Gastroesophageal sphincter (tissue), 4 donors: ENCODE data around the gene OCA2. TPM values are rescaled to one million over a fixed set of nuclear protein-coding genes. Genes with fewer than 3 reads are reported as not detected.

Experiments used
- ATAC-seq: fragments of 150-250 bp; one replicate; pipeline ENCODE4 v1.9.1; 2016; ENCODE audit warnings: mild to moderate bottlenecking, moderate library complexity
- H3K27ac ChIP-seq, 4 donors: fragments of 200-600 bp; sonication (generic) in 3 of 4; 1 replicate in 3 of 4; 2 replicates in 1 of 4; pipeline ENCODE4 v1.5.1; 2016 to 2019
- H3K27me3 ChIP-seq: fragments of 200-600 bp; sonication (generic); one replicate; pipeline ENCODE4 v1.5.1; 2019
- H3K36me3 ChIP-seq, 2 donors: fragments of 200-600 bp; sonication (generic); one replicate each; pipeline ENCODE4 v1.5.1; 2019; ENCODE audit warnings: control low read depth in 1 of 2
- H3K4me1 ChIP-seq, 3 donors: fragments of 200-600 bp; sonication (generic); 1 replicate in 2 of 3; 2 replicates in 1 of 3; pipeline ENCODE4 v1.5.1; 2016 to 2019; ENCODE audit warnings: control low read depth in 2 of 3
- H3K4me3 ChIP-seq, 2 donors: fragments of 200-600 bp; sonication (generic); one replicate each; pipeline ENCODE4 v1.5.1; 2019; ENCODE audit warnings: mild to moderate bottlenecking in 1 of 2, moderate library complexity in 1 of 2
- H3K9me3 ChIP-seq, 3 donors: fragments of 200-600 bp; sonication (generic); one replicate each; pipeline ENCODE4 v1.5.1; 2017 to 2019; ENCODE audit warnings: control low read depth in 2 of 3
- CTCF ChIP-seq, 4 experiments: fragments of 200-600 bp in 2 of 4; fragments of 450-650 bp in 2 of 4; sonication (generic) in 1 of 4; IDR thresholded peaks; one replicate each; pipeline ENCODE4 v1.5.1; 2017 to 2019; ENCODE audit warnings: antibody characterized with exemption in 4 of 4, mild to moderate bottlenecking in 2 of 4, moderate library complexity in 2 of 4
- EP300 ChIP-seq: sonication (generic); formaldehyde crosslinking; IDR thresholded peaks from one replicate; pipeline ENCODE4 v1.6.1; 2017; ENCODE audit warnings: antibody characterized with exemption, mild to moderate bottlenecking
- POLR2A ChIP-seq, 2 donors: fragments of 450-650 bp; IDR thresholded peaks; one replicate each; pipeline ENCODE4 v1.6.1; 2017; ENCODE audit warnings: antibody characterized with exemption in 2 of 2, mild to moderate bottlenecking in 2 of 2, moderate library complexity in 1 of 2
- POLR2AphosphoS5 ChIP-seq: sonication (generic); formaldehyde crosslinking; IDR thresholded peaks from one replicate; pipeline ENCODE4 v1.6.1; 2017; ENCODE audit warnings: antibody characterized with exemption
- WGBS, 2 donors: methylation state at CpG; one replicate each; pipeline ENCODE4 v1.1.5; 2018; ENCODE audit warnings: low coverage in 1 of 2; 5-methylcytosine and 5-hydroxymethylcytosine counted together
- total RNA-seq, 4 donors: library from RNA; depleted of rRNA; stranded (reverse); fragments of >200 nt; gene quantifications; one replicate each; pipeline ENCODE4 v1.1.0, GENCODE V29; 2016

OCA2 gene
- total RNA-seq, 4 donors from 2014 or later = 0.40 to 2.0 (median 1.1) TPM; not detected in 1

DNA sequence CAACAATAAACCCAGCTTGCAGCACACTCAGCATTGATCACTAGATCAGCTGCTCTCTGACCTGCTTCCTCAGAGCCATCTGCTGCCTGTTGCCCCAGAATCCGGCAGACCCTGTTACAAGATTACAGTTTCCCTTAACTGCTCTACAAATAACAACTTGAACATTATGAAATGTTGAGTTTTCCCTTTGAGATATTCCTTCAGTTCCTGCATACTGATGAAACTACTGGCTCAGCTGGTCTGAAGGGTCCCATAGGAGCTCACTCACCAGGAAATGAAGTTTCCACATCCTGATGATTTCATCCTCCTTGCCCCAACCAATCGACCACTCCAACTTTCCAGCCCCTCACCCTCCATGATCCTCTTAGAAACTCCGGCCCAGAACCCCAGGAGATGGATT, 281.9 kb downstream of the OCA2 start:
- no peak for ATAC-seq
- 78 to 100% methylated on average over 1 to 3 of the region's 3 CpGs for WGBS, 2 donors
- no peak overlapping the region for H3K27ac ChIP-seq
- TF ChIP-seq EP300 = no peak
- H3K4me3 ChIP-seq = no peak overlapping the region
- H3K9me3 ChIP-seq = peaks cover 0 to 22% (median 0%) of the 10 kb centered on the region in 3 donors
- H3K27me3 ChIP-seq = no peaks in the 10 kb centered on the region
- H3K4me1 ChIP-seq = no peaks in the 10 kb centered on the region
- H3K36me3 ChIP-seq = no peaks in the 10 kb centered on the region

DNA sequence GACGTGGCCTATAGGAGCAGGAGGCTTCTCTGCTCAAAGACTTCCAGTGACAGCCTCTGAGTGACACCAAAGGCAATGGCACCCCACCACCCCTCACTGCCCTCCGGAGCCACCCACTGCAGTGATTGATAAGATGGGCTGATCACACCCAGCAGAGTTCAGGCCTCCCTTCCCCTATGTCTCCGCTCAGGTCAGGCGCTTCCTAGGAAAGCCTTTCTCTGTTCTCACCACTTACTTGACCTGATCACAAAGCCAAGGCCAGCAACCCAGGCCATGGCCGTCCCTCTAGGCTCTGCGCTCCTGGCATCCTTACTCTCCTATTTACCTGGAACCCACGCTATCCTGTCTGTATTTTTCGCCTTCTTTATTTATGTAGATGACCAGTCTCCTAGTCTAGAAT, 282.3 kb downstream of the OCA2 start:
- TF ChIP-seq CTCF (IDR thresholded peaks at IDR 0.05) (no peak), POLR2A (IDR thresholded peaks at IDR 0.05) (no peak)

DNA sequence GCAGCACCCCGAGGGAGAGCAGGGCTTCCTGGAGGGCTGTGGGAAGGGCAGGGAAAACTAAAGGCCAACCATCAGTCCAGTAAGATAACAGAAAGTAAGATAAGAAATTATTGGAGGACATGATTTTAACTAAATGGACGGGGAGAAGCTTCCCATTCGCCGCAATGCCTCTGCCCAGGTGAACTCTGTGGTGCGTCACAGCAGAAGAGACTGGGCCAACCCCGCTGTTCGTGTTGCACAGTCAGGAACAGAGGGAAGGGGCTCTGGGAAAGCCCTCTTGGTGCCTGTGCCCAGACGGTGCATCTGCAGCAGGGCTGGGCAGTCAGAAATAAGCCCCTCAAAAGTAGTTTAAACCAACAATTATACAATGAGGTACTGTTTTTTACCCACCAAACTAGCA, 284.1 kb downstream of the OCA2 start:
- Histone ChIP-seq H3K36me3 (no peaks in the 10 kb centered on the region), H3K4me1 (no peaks in the 10 kb centered on the region), H3K27me3 (no peaks in the 10 kb centered on the region), H3K9me3 (peaks cover 0 to 22% (median 0%) of the 10 kb centered on the region in 3 donors), H3K4me3 (no peak overlapping the region), H3K27ac (no peak overlapping the region)
- no peak for ATAC-seq
- WGBS, 2 donors = 72 to 81% methylated on average over 4 to 6 of the region's 8 CpGs
- TF ChIP-seq CTCF (IDR thresholded peaks at IDR 0.05) (no peak), POLR2A (IDR thresholded peaks at IDR 0.05) (no peak), EP300 (no peak), POLR2AphosphoS5 (no peak)

More for the DNA sequence above, 282.3 kb downstream of the OCA2 start:
- Histone ChIP-seq H3K36me3 (no peaks in the 10 kb centered on the region), H3K27ac (no peak overlapping the region), H3K27me3 (no peaks in the 10 kb centered on the region), H3K4me3 (no peak overlapping the region), H3K4me1 (no peaks in the 10 kb centered on the region), H3K9me3 (peaks cover 0 to 22% (median 0%) of the 10 kb centered on the region in 3 donors)
- WGBS, 2 donors = 80 to 92% methylated on average over 1 to 4 of the region's 8 CpGs
- ATAC-seq = no peak

- H3K4me1 ChIP-seq = no peaks in the 10 kb centered on the region
- H3K27ac ChIP-seq = no peak overlapping the region
- peaks cover 0 to 20% (median 0%) of the 10 kb centered on the region in 3 donors for H3K9me3 ChIP-seq
- TF ChIP-seq CTCF (IDR thresholded peaks at IDR 0.05) (no peak), POLR2A (IDR thresholded peaks at IDR 0.05) (no peak), POLR2AphosphoS5 (no peak), EP300 (no peak)
- no peak overlapping the region for H3K4me3 ChIP-seq
- ATAC-seq = no peak
- WGBS, 2 donors = no CpG with 5 or more reads among the region's 2 CpGs
- no peaks in the 10 kb centered on the region for H3K27me3 ChIP-seq
- no peaks in the 10 kb centered on the region for H3K36me3 ChIP-seq
Observed at GRCh38 chr15:27813139-27813538, 286.0 kb downstream of the OCA2 start.

DNA sequence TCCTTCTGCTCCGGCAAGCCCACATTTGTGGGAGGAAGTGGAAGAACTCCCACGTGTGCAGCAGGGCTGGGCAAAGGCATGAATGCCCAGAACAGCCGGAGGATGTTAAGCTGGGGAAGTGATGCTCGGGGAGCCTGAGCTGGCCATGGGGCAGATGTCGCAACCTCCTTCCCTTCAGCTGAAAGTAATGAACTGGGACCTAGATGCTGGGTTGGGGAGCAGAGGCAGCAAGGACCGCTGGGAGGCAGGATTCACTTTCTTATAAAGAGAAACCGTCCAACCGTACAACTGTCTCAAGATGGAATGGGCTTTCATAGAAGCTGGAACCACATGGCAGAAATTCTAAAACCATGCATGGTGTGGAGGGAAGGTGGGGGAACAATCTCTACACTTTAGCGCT, 290.9 kb downstream of the OCA2 start:
- Histone ChIP-seq H3K9me3 (peaks cover 0 to 21% (median 0%) of the 10 kb centered on the region in 3 donors), H3K4me3 (no peak overlapping the region), H3K27me3 (no peaks in the 10 kb centered on the region), H3K36me3 (no peaks in the 10 kb centered on the region), H3K27ac (no peak overlapping the region), H3K4me1 (no peaks in the 10 kb centered on the region)
- TF ChIP-seq EP300 (no peak), POLR2A (IDR thresholded peaks at IDR 0.05) (no peak), POLR2AphosphoS5 (no peak), CTCF (IDR thresholded peaks at IDR 0.05) (no peak)
- 75 to 86% methylated on average over 9 of the region's 9 CpGs for WGBS, 2 donors
- ATAC-seq = no peak
